ENCODE results near the gene RAC2. TPM values are rescaled to one million over a fixed set of nuclear protein-coding genes. Genes with fewer than 3 reads are reported as not detected.
"Not testable (repeated sequence)": the region's sequence is repeated elsewhere in the genome, so short reads cannot be mapped to it uniquely, and the experiment has no call there.

The RAC2 gene
- total RNA-seq, 4 donors from 2014 or later, result 1.9 to 3.7 (median 3.5) TPM; not detected in 1

GRCh38 chr22:37234736-37235711 lies 9.0 kb downstream of the RAC2 start:
- Histone ChIP-seq H3K36me3 (no peaks in the 10 kb centered on the region), H3K27ac (no peak overlapping the region), H3K27me3 (peaks cover 20 to 51% (median 37%) of the 10 kb centered on the region in 3 donors), H3K9me3 (no peaks in the 10 kb centered on the region), H3K4me3 (no peak overlapping the region), H3K4me1 (no peaks in the 10 kb centered on the region)
- ATAC-seq, result no peak
- TF ChIP-seq CTCF (IDR thresholded peaks at IDR 0.05 in 4 of 5, conservative IDR thresholded peaks at IDR 0.05 in 1 of 5) (no peak), POLR2A (IDR thresholded peaks at IDR 0.05) (no peak)
- DNase-seq, result no peak
- intact Hi-C loops (cut with DNase I; ENCODE audit: low total_unique reads), result no loop called here
- in situ Hi-C loops (cut with MboI; ENCODE audit: low sequenced_read_pairs in 4 of 4), result no loop called here

GRCh38 chr22:37233751-37234631 lies 10.1 kb downstream of the RAC2 start:
- ATAC-seq (no peak), DNase-seq (no peak)
- intact Hi-C loops (cut with DNase I; ENCODE audit: low total_unique reads) (no loop called here), in situ Hi-C loops (cut with MboI; ENCODE audit: low sequenced_read_pairs in 4 of 4) (no loop called here)
- TF ChIP-seq CTCF (IDR thresholded peaks at IDR 0.05 in 4 of 5, conservative IDR thresholded peaks at IDR 0.05 in 1 of 5), result no peak
- no peak for TF ChIP-seq POLR2A (IDR thresholded peaks at IDR 0.05)
- H3K4me3 ChIP-seq, result no peak overlapping the region
- no peaks in the 10 kb centered on the region for H3K4me1 ChIP-seq
- H3K27ac ChIP-seq, result no peak overlapping the region
- no peaks in the 10 kb centered on the region for H3K36me3 ChIP-seq
- no peaks in the 10 kb centered on the region for H3K9me3 ChIP-seq
- peaks cover 20 to 53% (median 35%) of the 10 kb centered on the region in 3 donors for H3K27me3 ChIP-seq

- H3K9me3 ChIP-seq; H3K36me3 ChIP-seq; ATAC-seq; H3K4me3 ChIP-seq; intact Hi-C loops (cut with DNase I; ENCODE audit: low total_unique reads); DNase-seq; in situ Hi-C loops (cut with MboI; ENCODE audit: low sequenced_read_pairs in 4 of 4); H3K27ac ChIP-seq; H3K4me1 ChIP-seq: not testable (repeated sequence)
- peaks cover 20 to 55% (median 29%) of the 10 kb centered on the region in 3 donors for H3K27me3 ChIP-seq
Measured at GRCh38 chr22:37233371-37233750, 10.7 kb downstream of the RAC2 start.

- H3K4me1 ChIP-seq, result no peaks in the 10 kb centered on the region
- H3K36me3 ChIP-seq, result no peaks in the 10 kb centered on the region
- H3K27ac ChIP-seq, result no peak overlapping the region
- no peak for TF ChIP-seq POLR2A (IDR thresholded peaks at IDR 0.05)
- no peak for TF ChIP-seq CTCF (IDR thresholded peaks at IDR 0.05 in 4 of 5, conservative IDR thresholded peaks at IDR 0.05 in 1 of 5)
- H3K9me3 ChIP-seq, result no peaks in the 10 kb centered on the region
- in situ Hi-C loops (cut with MboI; ENCODE audit: low sequenced_read_pairs in 4 of 4) (no loop called here), intact Hi-C loops (cut with DNase I; ENCODE audit: low total_unique reads) (no loop called here)
- peaks cover 20 to 55% (median 28%) of the 10 kb centered on the region in 3 donors for H3K27me3 ChIP-seq
- no peak overlapping the region for H3K4me3 ChIP-seq
- ATAC-seq (no peak), DNase-seq (no peak)
Measured at GRCh38 chr22:37232140-37232998, 11.7 kb downstream of the RAC2 start.

Measured in gastrocnemius medialis (tissue), 4 donors.